HepG2 (cell line): ENCODE data around the gene DNAJC10. TPM values are rescaled to one million over a fixed set of nuclear protein-coding genes. Genes with fewer than 3 reads are reported as not detected.

ENCODE experiments used
- ARNTL ChIP-seq: sonication (generic); formaldehyde crosslinking; IDR thresholded peaks from 2 replicates; pipeline ENCODE4 v1.4.0; 2020; ENCODE audit warnings: mild to moderate bottlenecking, missing genetic modification reagents
- ATF2 ChIP-seq: sonication (generic); formaldehyde crosslinking; IDR thresholded peaks from 2 replicates; pipeline ENCODE4 v1.4.0; 2020; ENCODE audit warnings: missing genetic modification reagents
- BCL3 ChIP-seq: sonication (generic); formaldehyde crosslinking; IDR thresholded peaks from 2 replicates; pipeline ENCODE4 v1.5.1; 2020; ENCODE audit warnings: mild to moderate bottlenecking, missing genetic modification reagents, moderate library complexity
- CCDC6 ChIP-seq: sonication (generic); formaldehyde crosslinking; IDR thresholded peaks from 2 replicates; pipeline ENCODE4 v1.8.1; 2022; ENCODE audit warnings: mild to moderate bottlenecking, missing genetic modification reagents, moderate library complexity
- LCORL ChIP-seq, 2 experiments: fragments of 450-650 bp in 1 of 2; sonication (generic) in 1 of 2; formaldehyde crosslinking in 1 of 2; IDR thresholded peaks; 2 replicates each; pipeline versions ENCODE4 v1.5.0 to v1.6.1; 2017 to 2020; ENCODE audit warnings: antibody characterized with exemption in 1 of 2, missing genetic modification reagents in 1 of 2
- MED1 ChIP-seq: sonication (generic); formaldehyde crosslinking; IDR thresholded peaks from 2 replicates; pipeline ENCODE4 v1.4.0; 2020; ENCODE audit warnings: missing genetic modification reagents
- MIER3 ChIP-seq: IDR thresholded peaks from 2 replicates; pipeline ENCODE4 v1.6.1; 2016; ENCODE audit warnings: missing compliant biosample characterization, borderline replicate concordance
- NR2F6 ChIP-seq, 2 experiments: IDR thresholded peaks; 2 replicates each; pipeline ENCODE4 v1.6.1; 2016; ENCODE audit warnings: antibody characterized with exemption in 1 of 2, mild to moderate bottlenecking in 1 of 2
- PHF8 ChIP-seq: sonication (generic); formaldehyde crosslinking; IDR thresholded peaks from 2 replicates; pipeline ENCODE4 v1.5.0; 2020; ENCODE audit warnings: missing genetic modification reagents
- PLRG1 ChIP-seq: fragments of 450-650 bp; conservative IDR thresholded peaks from 2 replicates; pipeline ENCODE4 v1.6.1; 2016
- POGZ ChIP-seq: sonication (generic); formaldehyde crosslinking; IDR thresholded peaks from 2 replicates; pipeline ENCODE4 v1.4.0; 2020; ENCODE audit warnings: mild to moderate bottlenecking, missing genetic modification reagents
- SPEN ChIP-seq: sonication (generic); formaldehyde crosslinking; IDR thresholded peaks from 2 replicates; pipeline ENCODE4 v1.5.1; 2020; ENCODE audit warnings: low read depth, mild to moderate bottlenecking, missing genetic modification reagents
- TARDBP ChIP-seq: sonication (generic); formaldehyde crosslinking; IDR thresholded peaks from 2 replicates; pipeline ENCODE4 v1.8.0; 2022; ENCODE audit warnings: mild to moderate bottlenecking, missing genetic modification reagents
- ZMAT5 ChIP-seq: sonication (generic); formaldehyde crosslinking; IDR thresholded peaks from 2 replicates; pipeline ENCODE4 v1.5.0; 2020; ENCODE audit warnings: mild to moderate bottlenecking, low read depth, missing genetic modification reagents, borderline replicate concordance
- ZNF142 ChIP-seq: sonication (generic); formaldehyde crosslinking; IDR thresholded peaks from 2 replicates; pipeline ENCODE4 v1.4.0; 2020; ENCODE audit warnings: missing genetic modification reagents
- ZNF598 ChIP-seq: sonication (generic); formaldehyde crosslinking; IDR thresholded peaks from 2 replicates; pipeline ENCODE4 v1.5.1; 2020; ENCODE audit warnings: mild to moderate bottlenecking, missing genetic modification reagents, borderline replicate concordance
- ZNF644 ChIP-seq: IDR thresholded peaks from 2 replicates; pipeline ENCODE4 v1.6.1; 2016; ENCODE audit warnings: low read depth
- ZSCAN20 ChIP-seq: sonication (generic); formaldehyde crosslinking; IDR thresholded peaks from 2 replicates; pipeline ENCODE4 v1.4.0; 2020; ENCODE audit warnings: missing genetic modification reagents, mild to moderate bottlenecking, borderline replicate concordance
- polyA plus RNA-seq, 8 experiments: library from polyadenylated mRNA; depleted of rRNA in 3 of 8; stranded (reverse) in 7 of 8; unstranded in 1 of 8; fragments of >200 nt; fragmentation: Illumina TruSeq in 4 of 8; extraction: Trizol in 4 of 8; gene quantifications; 2 replicates each; pipeline versions ENCODE4 v1.2.1 to v1.2.3, GENCODE V29; 2011 to 2016; ENCODE audit warnings: low read depth in 4 of 8, missing spikeins in 1 of 8, mixed read lengths in 1 of 8; ENCODE audit not compliant: insufficient read depth in 1 of 8
- total RNA-seq, 5 experiments: library from RNA; depleted of rRNA; stranded (reverse); fragments of >200 nt; fragmentation: Illumina TruSeq; extraction: Trizol; gene quantifications; 2 replicates each; pipeline ENCODE4 v1.2.3, GENCODE V29; 2016; ENCODE audit warnings: low read depth in 1 of 5

Gene DNAJC10
- total and polyA plus RNA-seq, 2 of the 13 experiments (the other 11 are each of a cell fraction or from before 2014, with no cell fraction given): 44.1 to 178 TPM

- TF ChIP-seq BCL3 (CRISPR knock-in tag): no peak
- TF ChIP-seq ZNF598 (CRISPR knock-in tag): peak; percentile 49; the same call in 1 of the 2 replicates
- TF ChIP-seq PHF8: no peak
- TF ChIP-seq ZSCAN20 (CRISPR knock-in tag): no peak
- TF ChIP-seq TARDBP: 0 out of 2 replicates have a peak, but pooled peaks have one; percentile 59
- TF ChIP-seq MIER3 (CRISPR knock-in tag): 0 out of 2 replicates have a peak, but pooled peaks have one; percentile 59
- peak; percentile 51; the same call in 1 of the 2 replicates for TF ChIP-seq CCDC6
- TF ChIP-seq PLRG1: no peak
- TF ChIP-seq ZNF644 (CRISPR knock-in tag): peak; percentile 81
- TF ChIP-seq MED1 (CRISPR knock-in tag): no peak
- TF ChIP-seq ZNF142: no peak
- no peak for TF ChIP-seq NR2F6 (IDR thresholded peaks at IDR 0.05)
- TF ChIP-seq NR2F6 (CRISPR knock-in tag; IDR thresholded peaks at IDR 0.05): peak; percentile 26; the same call in 1 of the 2 replicates
- 0 out of 2 replicates have a peak, but pooled peaks have one; percentile 54 for TF ChIP-seq POGZ (CRISPR knock-in tag)
- no peak for TF ChIP-seq ZMAT5 (CRISPR knock-in tag)
- no peak for TF ChIP-seq LCORL (IDR thresholded peaks at IDR 0.05)
- TF ChIP-seq LCORL (CRISPR knock-in tag; IDR thresholded peaks at IDR 0.05): peak; percentile 52; the same call in 1 of the 2 replicates
- TF ChIP-seq SPEN (CRISPR knock-in tag): 0 out of 2 replicates have a peak, but pooled peaks have one; percentile 38
- TF ChIP-seq ARNTL (CRISPR knock-in tag): peak; percentile 81
- peak; percentile 35; the same call in 1 of the 2 replicates for TF ChIP-seq ATF2 (CRISPR knock-in tag)
Observed at GRCh38 chr2:182668671-182669070, 47.4 kb upstream of the DNAJC10 start (continued).
